K562 (cell line): ENCODE data around the gene OTOP3. TPM values are rescaled to one million over a fixed set of nuclear protein-coding genes. Genes with fewer than 3 reads are reported as not detected.

Source experiments
- ATAC-seq: fragments of 200-7000 bp; cut with Tn5 transposase; 3 replicates; pipeline ENCODE4 v1.9.1; 2020; ENCODE audit warnings: moderate library complexity
- BruUV-seq: library from RNA; stranded (reverse); fragments of 400-500 nt; replicated peaks from 2 replicates; lab custom pipeline; 2021; lab: Mats Ljungman, UMichigan
- CTCF ChIA-PET: fragments of 300-600 bp; formaldehyde crosslinking; extraction: SDS; loops from one replicate; lab custom pipeline; 2021; ENCODE audit warnings: low intra/inter-chr PET ratio; lab: Yijun Ruan, JAX
- POLR2A ChIA-PET: fragments of 300-600, 350-650 bp; sonication (Branson Sonifier 250); formaldehyde crosslinking; extraction: SDS; loops from one replicate; lab custom pipeline; 2021; ENCODE audit warnings: antibody characterized with exemption, inconsistent platforms; lab: Yijun Ruan, JAX
- DNase-seq, 4 experiments: peaks; one replicate each; pipeline versions ENCODE4 v3.0.0 to v3.0.0-alpha.2; 2011 to 2018; ENCODE audit warnings: low spot score in 3 of 4, mixed read lengths in 3 of 4; ENCODE audit errors: extremely low read depth in 1 of 4
- FAIRE-seq: peaks from 2 replicates; lab custom pipeline; 2011; peaks lifted over from hg19 to GRCh38; lab: Jason Lieb, UNC
- H2AFZ ChIP-seq: 2 replicates; pipeline ENCODE4 v1.6.0; 2011; ENCODE audit warnings: low read depth, low read length, control low read depth, inconsistent platforms
- H3K27ac ChIP-seq: fragments of 200-600 bp; 3 replicates; pipeline ENCODE4 v1.8.0; 2011; ENCODE audit warnings: low read depth, mild to moderate bottlenecking, control low read depth, inconsistent platforms, low read length, moderate library complexity, mixed read lengths; ENCODE audit errors: extremely low read depth
- H3K27me3 ChIP-seq, 2 experiments: fragments of 300-600 bp in 1 of 2; 2 replicates in 1 of 2; 3 replicates in 1 of 2; pipeline versions ENCODE4 v1.6.0 to v1.8.0; 2011; ENCODE audit warnings: inconsistent platforms in 2 of 2, low read length in 2 of 2, mild to moderate bottlenecking in 1 of 2, mixed read lengths in 1 of 2, moderate library complexity in 1 of 2; ENCODE audit not compliant: control insufficient read depth in 2 of 2, insufficient read depth in 2 of 2
- H3K36me3 ChIP-seq: fragments of 300-600 bp; 3 replicates; pipeline ENCODE4 v1.8.0; 2011; ENCODE audit warnings: mild to moderate bottlenecking, low read length, inconsistent platforms; ENCODE audit not compliant: control insufficient read depth, insufficient read depth
- H3K4me1 ChIP-seq, 2 experiments: fragments of 200-600 bp in 1 of 2; replicated peaks in 1 of 2; 2 replicates in 1 of 2; 3 replicates in 1 of 2; pipeline versions ENCODE4 v1.5.1 to v1.8.0; 2011; ENCODE audit warnings: inconsistent platforms in 2 of 2, low read length in 2 of 2, mild to moderate bottlenecking in 1 of 2, mixed read lengths in 1 of 2, moderate library complexity in 1 of 2; ENCODE audit not compliant: control insufficient read depth in 2 of 2, insufficient read depth in 2 of 2
- H3K4me2 ChIP-seq: 2 replicates; pipeline ENCODE4 v1.6.1; 2011; ENCODE audit warnings: low read length, control low read depth, inconsistent platforms, mixed read lengths; ENCODE audit not compliant: insufficient read depth
- H3K4me3 ChIP-seq: fragments of 200-600 bp; sonication (generic), shearing (Covaris generic); 2 replicates; pipeline ENCODE4 v1.5.1; 2016; ENCODE audit warnings: control low read depth, inconsistent platforms
- H3K79me2 ChIP-seq: fragments of 200-600 bp; 3 replicates; pipeline ENCODE4 v1.8.0; 2011; ENCODE audit warnings: low read length, inconsistent platforms; ENCODE audit not compliant: control insufficient read depth, insufficient read depth
- H3K9ac ChIP-seq, 2 experiments: 2 replicates each; pipeline versions ENCODE4 v1.6.0 to v1.6.1; 2011; ENCODE audit warnings: low read depth in 2 of 2, low read length in 2 of 2, control low read depth in 1 of 2, inconsistent platforms in 1 of 2, mild to moderate bottlenecking in 1 of 2, mixed read lengths in 1 of 2; ENCODE audit not compliant: insufficient read depth in 1 of 2
- H3K9me1 ChIP-seq: one replicate; pipeline ENCODE4 v1.6.0; 2011; ENCODE audit warnings: inconsistent platforms, mild to moderate bottlenecking, low read length, moderate library complexity; ENCODE audit not compliant: control insufficient read depth, insufficient read depth
- H3K9me3 ChIP-seq: replicated peaks from 2 replicates; pipeline ENCODE4 v1.5.1; 2011; ENCODE audit warnings: low read depth, low read length, inconsistent platforms; ENCODE audit not compliant: control insufficient read depth, insufficient read depth
- H4K20me1 ChIP-seq: replicated peaks from 2 replicates; pipeline ENCODE4 v1.6.1; 2011; ENCODE audit warnings: low read length, inconsistent platforms, mixed read lengths; ENCODE audit not compliant: control insufficient read depth, insufficient read depth
- ARNT ChIP-seq, 2 experiments: fragments of 450-650 bp; IDR thresholded peaks; 2 replicates each; pipeline ENCODE4 v1.6.1; 2016; ENCODE audit warnings: mild to moderate bottlenecking in 1 of 2
- BRCA1 ChIP-seq, 2 experiments: fragments of 450-650 bp in 1 of 2; sonication (generic) in 1 of 2; formaldehyde crosslinking in 1 of 2; IDR thresholded peaks; 2 replicates each; pipeline versions ENCODE4 v1.5.0 to v1.6.1; 2017 to 2020; ENCODE audit warnings: mild to moderate bottlenecking in 1 of 2, missing genetic modification reagents in 1 of 2
- DMBX1 ChIP-seq: fragments of 250-450 bp; sonication (Bioruptor Pico); IDR thresholded peaks from 2 replicates; pipeline ENCODE4 v1.8.0; 2022; ENCODE audit warnings: inconsistent platforms, mild to moderate bottlenecking, moderate library complexity, borderline replicate concordance
- HEY1 ChIP-seq: fragments of 250-450 bp; sonication (Bioruptor Pico); IDR thresholded peaks from 2 replicates; pipeline ENCODE4 v1.5.0; 2020; ENCODE audit warnings: mild to moderate bottlenecking, moderate library complexity, borderline replicate concordance
- MTF1 ChIP-seq: fragments of 250-450 bp; sonication (Bioruptor Pico); IDR thresholded peaks from 2 replicates; pipeline ENCODE4 v1.9.0; 2021; ENCODE audit warnings: moderate library complexity, mild to moderate bottlenecking, inconsistent platforms, borderline replicate concordance
- NR1H2 ChIP-seq: sonication (generic); formaldehyde crosslinking; IDR thresholded peaks from 2 replicates; pipeline ENCODE4 v1.4.0; 2020; ENCODE audit warnings: mild to moderate bottlenecking, missing genetic modification reagents
- POLR2AphosphoS2 ChIP-seq: IDR thresholded peaks from 2 replicates; pipeline ENCODE4 v1.6.1; 2012; ENCODE audit warnings: low read length, improper control_type of control experiment
- PTRF ChIP-seq: fragments of 450-650 bp; IDR thresholded peaks from 2 replicates; pipeline ENCODE4 v1.6.1; 2016; ENCODE audit warnings: mild to moderate bottlenecking, missing genetic modification characterization, missing compliant biosample characterization
- ZBTB17 ChIP-seq: fragments of 450-650 bp; formaldehyde crosslinking; IDR thresholded peaks from 2 replicates; pipeline ENCODE4 v1.4.0; 2020; ENCODE audit warnings: mild to moderate bottlenecking
- ZFP1 ChIP-seq: fragments of 450-650 bp; formaldehyde crosslinking; IDR thresholded peaks from 2 replicates; pipeline ENCODE4 v1.4.0; 2020; ENCODE audit warnings: mild to moderate bottlenecking, mixed read lengths
- WGBS: fragments of 100-300 bp; shearing (Covaris generic); methylation state at CpG from one replicate; pipeline ENCODE4 v1.1.6; 2016; ENCODE audit warnings: low coverage, mixed read lengths; ENCODE audit not compliant: insufficient coverage; ENCODE audit errors: missing lambda C conversion rate; 5-methylcytosine and 5-hydroxymethylcytosine counted together
- in situ Hi-C: fragments of 300-500 bp; cut with MboI; formaldehyde crosslinking; loops from 4 replicates; pipeline ENCODE4 v1.15.0; 2018; ENCODE audit warnings: inconsistent platforms, mixed read lengths
- intact Hi-C: fragments of 100-400 bp; cut with micrococcal nuclease; formaldehyde crosslinking; loops from 2 replicates; pipeline ENCODE4 v1.14.2; 2022
- polyA plus RNA-seq, 8 experiments: library from polyadenylated mRNA; depleted of rRNA in 4 of 8; stranded (reverse) in 5 of 8; unstranded in 3 of 8; fragments of >200 nt; fragmentation: Nextera tagmentation in 2 of 8; fragmentation: Illumina TruSeq in 1 of 8; extraction: Ambion mirVana in 2 of 8; extraction: Trizol in 1 of 8; gene quantifications; 2 replicates each; pipeline versions ENCODE4 v1.2.1 to v1.2.3, GENCODE V29; 2011 to 2014; ENCODE audit warnings: inconsistent platforms in 1 of 8, missing spikeins in 1 of 8
- total RNA-seq, 7 experiments: library from RNA; depleted of rRNA in 6 of 7; stranded (reverse); fragments of >200 nt in 6 of 7; fragmentation: Illumina TruSeq in 2 of 7; extraction: Trizol in 2 of 7; gene quantifications; 2 replicates each; pipeline versions ENCODE4 v1.2.1 to v1.2.3, GENCODE V29; 2011 to 2021; ENCODE audit warnings: low replicate concordance in 1 of 7
- TF ChIP-seq, protein P1 (sequence below): fragments of 450-650 bp; IDR thresholded peaks from 2 replicates; pipeline ENCODE4 v1.6.1; 2016; ENCODE audit warnings: mild to moderate bottlenecking
- TF ChIP-seq, protein P2 (sequence below), 2 experiments: fragments of 450-650 bp; formaldehyde crosslinking in 1 of 2; IDR thresholded peaks; 2 replicates each; pipeline versions ENCODE4 v1.4.0 to v1.6.1; 2014 to 2020; ENCODE audit warnings: mild to moderate bottlenecking in 2 of 2, borderline replicate concordance in 1 of 2, low read depth in 1 of 2

OTOP3 gene
- total and polyA plus RNA-seq, 9 of the 15 experiments (the other 6 are each of a cell fraction or from before 2014, with no cell fraction given): not detected

DNA sequence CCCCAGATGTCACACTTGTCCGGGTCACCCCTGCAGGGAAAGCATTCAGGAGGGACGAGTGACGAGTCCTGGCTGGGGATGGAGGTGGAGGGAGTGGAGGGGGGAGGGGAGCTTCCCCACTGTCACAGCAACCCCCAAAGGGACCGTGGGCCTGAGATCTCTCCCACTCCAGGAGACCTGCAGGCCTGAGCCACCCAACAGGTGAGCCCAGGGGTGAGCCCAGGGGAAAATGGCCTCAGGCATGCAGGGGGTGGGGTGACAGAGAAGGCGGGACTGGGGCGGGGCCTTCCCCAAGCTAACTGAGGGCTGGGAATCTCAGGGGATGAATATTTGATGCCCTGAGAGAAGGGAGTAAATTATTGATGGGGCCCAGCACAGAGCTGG is 15.1 kb upstream of the OTOP3 start:
- peaks cover 9 to 20% of the 10 kb centered on the region in 2 experiments; a peak in 4 of 5 replicates for H3K27me3 ChIP-seq
- DNase-seq (peak in 3 of 4 experiments; percentile 51 to 59 (median 56)), FAIRE-seq (no peak), ATAC-seq (peak; percentile 27)
- WGBS: no CpG with 5 or more reads among the region's 6 CpGs
- intact Hi-C loops (loop anchor here (10.0 kb wide), 1 partner anchor 84 kb away; no protein-coding TSS in a partner anchor), in situ Hi-C loops (loop anchor here (5.0 kb wide), 1 partner anchor 37 kb away; no protein-coding TSS in a partner anchor)
- no peaks in the 10 kb centered on the region for H3K9me1 ChIP-seq
- BruUV-seq: no TSS peak
- no peak overlapping the region for H3K4me3 ChIP-seq
- H3K27ac ChIP-seq: no peak overlapping the region
- no peaks in the 10 kb centered on the region for H3K79me2 ChIP-seq
- no peaks in the 10 kb centered on the region for H4K20me1 ChIP-seq
- peaks cover 18 to 67% of the 10 kb centered on the region in 2 experiments for H3K4me1 ChIP-seq
- no peak overlapping the region for H3K4me2 ChIP-seq
- peak overlapping the region; percentile 23; the same call in 1 of the 2 replicates for H2AFZ ChIP-seq
- H3K9ac ChIP-seq: no peak overlapping the region
- H3K9me3 ChIP-seq: no peaks in the 10 kb centered on the region
- POLR2A ChIA-PET: interaction anchor here (0.5 to 1.5 kb wide), 7 partner anchors 25 to 90 kb away, joined by 3 to 5 read pairs (median 4); partner anchors contain the start of gene FDXR
- H3K36me3 ChIP-seq: no peaks in the 10 kb centered on the region
- CTCF ChIA-PET: no interaction called here
- no peak for TF ChIP-seq ARNT (IDR thresholded peaks at IDR 0.05)
- no peak for TF ChIP-seq PTRF
- no peak for TF ChIP-seq POLR2AphosphoS2
- TF ChIP-seq, protein P1, sequence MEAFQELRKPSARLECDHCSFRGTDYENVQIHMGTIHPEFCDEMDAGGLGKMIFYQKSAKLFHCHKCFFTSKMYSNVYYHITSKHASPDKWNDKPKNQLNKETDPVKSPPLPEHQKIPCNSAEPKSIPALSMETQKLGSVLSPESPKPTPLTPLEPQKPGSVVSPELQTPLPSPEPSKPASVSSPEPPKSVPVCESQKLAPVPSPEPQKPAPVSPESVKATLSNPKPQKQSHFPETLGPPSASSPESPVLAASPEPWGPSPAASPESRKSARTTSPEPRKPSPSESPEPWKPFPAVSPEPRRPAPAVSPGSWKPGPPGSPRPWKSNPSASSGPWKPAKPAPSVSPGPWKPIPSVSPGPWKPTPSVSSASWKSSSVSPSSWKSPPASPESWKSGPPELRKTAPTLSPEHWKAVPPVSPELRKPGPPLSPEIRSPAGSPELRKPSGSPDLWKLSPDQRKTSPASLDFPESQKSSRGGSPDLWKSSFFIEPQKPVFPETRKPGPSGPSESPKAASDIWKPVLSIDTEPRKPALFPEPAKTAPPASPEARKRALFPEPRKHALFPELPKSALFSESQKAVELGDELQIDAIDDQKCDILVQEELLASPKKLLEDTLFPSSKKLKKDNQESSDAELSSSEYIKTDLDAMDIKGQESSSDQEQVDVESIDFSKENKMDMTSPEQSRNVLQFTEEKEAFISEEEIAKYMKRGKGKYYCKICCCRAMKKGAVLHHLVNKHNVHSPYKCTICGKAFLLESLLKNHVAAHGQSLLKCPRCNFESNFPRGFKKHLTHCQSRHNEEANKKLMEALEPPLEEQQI: no peak
- no peak for TF ChIP-seq HEY1 (CRISPR knock-in tag)
- no peak for TF ChIP-seq ZBTB17 (CRISPR knock-in tag)
- TF ChIP-seq BRCA1 (IDR thresholded peaks at IDR 0.05): no peak
- no peak for TF ChIP-seq BRCA1 (CRISPR knock-in tag; IDR thresholded peaks at IDR 0.05)
- TF ChIP-seq, protein P2, sequence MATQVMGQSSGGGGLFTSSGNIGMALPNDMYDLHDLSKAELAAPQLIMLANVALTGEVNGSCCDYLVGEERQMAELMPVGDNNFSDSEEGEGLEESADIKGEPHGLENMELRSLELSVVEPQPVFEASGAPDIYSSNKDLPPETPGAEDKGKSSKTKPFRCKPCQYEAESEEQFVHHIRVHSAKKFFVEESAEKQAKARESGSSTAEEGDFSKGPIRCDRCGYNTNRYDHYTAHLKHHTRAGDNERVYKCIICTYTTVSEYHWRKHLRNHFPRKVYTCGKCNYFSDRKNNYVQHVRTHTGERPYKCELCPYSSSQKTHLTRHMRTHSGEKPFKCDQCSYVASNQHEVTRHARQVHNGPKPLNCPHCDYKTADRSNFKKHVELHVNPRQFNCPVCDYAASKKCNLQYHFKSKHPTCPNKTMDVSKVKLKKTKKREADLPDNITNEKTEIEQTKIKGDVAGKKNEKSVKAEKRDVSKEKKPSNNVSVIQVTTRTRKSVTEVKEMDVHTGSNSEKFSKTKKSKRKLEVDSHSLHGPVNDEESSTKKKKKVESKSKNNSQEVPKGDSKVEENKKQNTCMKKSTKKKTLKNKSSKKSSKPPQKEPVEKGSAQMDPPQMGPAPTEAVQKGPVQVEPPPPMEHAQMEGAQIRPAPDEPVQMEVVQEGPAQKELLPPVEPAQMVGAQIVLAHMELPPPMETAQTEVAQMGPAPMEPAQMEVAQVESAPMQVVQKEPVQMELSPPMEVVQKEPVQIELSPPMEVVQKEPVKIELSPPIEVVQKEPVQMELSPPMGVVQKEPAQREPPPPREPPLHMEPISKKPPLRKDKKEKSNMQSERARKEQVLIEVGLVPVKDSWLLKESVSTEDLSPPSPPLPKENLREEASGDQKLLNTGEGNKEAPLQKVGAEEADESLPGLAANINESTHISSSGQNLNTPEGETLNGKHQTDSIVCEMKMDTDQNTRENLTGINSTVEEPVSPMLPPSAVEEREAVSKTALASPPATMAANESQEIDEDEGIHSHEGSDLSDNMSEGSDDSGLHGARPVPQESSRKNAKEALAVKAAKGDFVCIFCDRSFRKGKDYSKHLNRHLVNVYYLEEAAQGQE (IDR thresholded peaks at IDR 0.05; ENCODE audit: borderline replicate concordance): no peak
- TF ChIP-seq, protein P2 (CRISPR knock-in tag; IDR thresholded peaks at IDR 0.05; ENCODE audit: low read depth): no peak
- no peak for TF ChIP-seq DMBX1 (CRISPR knock-in tag)
- no peak for TF ChIP-seq NR1H2 (CRISPR knock-in tag)
- TF ChIP-seq MTF1 (CRISPR knock-in tag): no peak
- no peak for TF ChIP-seq ZFP1 (CRISPR knock-in tag)
